Activated CD4-positive, alpha-beta T cell treated with anti-CD3 and anti-CD28 coated beads for 24 hours (primary cell): Measurements from ENCODE around the gene SETD7.

Experiments used
- DNase-seq, 2 donors: peaks; one replicate each; pipeline ENCODE4 v3.0.0-alpha.2; 2020; ENCODE audit warnings: low read depth in 2 of 2

The SETD7 gene

DNA sequence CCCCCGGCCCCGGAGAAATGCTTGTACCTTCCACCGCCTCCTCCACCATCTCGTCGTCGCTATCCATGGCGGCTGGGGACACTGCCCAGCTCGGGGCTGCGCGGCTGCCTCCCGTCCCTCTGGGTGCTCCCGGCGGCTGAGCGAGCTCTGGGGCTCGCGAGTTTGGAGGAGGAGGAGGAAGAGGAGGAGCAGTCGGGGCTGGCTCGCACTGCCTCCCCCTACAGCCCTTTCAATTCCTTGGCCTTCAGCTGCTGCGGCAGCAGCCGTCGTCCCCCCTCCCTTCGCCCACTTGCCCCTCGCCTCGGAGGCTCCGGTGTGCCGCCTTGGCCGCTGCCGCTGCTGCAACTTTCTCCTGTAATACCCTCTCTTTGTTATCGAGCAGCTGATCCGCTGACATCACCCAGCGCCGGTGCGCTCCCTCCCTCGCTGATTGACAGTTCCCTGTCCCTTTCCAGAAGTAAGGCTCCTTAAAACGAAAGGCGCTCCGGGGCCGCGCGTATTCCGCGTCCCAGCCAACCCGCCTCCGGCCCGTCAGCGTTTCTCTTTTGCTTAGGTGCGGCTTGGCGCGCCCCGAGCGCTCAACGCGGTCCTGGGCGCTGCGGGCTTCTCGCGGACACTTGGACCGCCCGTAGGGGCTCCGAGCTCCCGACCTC lies at the start of gene SETD7:
TSS of gene SETD7 (minus strand) at position 149 of the 653 bp plus-strand sequence. CDS start at position 67, 82 bp downstream.
- peak; percentile 39 to 44 for DNase-seq

DNA sequence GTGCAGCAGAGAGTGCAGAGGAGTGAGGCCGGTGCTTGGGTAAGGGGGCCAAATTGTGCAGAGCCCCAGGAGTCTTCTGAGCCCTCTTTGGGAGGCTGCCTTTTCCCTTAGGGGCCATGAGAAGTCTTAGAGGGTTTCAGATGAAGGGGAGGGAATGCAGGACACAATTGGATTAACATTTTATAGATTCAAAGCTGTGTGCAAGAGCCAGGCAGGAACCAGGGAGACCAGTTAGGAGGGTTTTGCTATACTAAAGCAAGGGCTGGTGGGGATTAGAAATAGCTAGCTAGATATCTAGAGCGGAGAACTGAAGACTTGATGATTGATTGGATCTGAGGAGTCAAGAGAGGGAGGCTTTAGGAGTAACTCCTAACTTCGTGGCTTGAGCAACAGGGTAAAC lies 49.5 kb upstream of the SETD7 start:
- DNase-seq: no peak

DNA sequence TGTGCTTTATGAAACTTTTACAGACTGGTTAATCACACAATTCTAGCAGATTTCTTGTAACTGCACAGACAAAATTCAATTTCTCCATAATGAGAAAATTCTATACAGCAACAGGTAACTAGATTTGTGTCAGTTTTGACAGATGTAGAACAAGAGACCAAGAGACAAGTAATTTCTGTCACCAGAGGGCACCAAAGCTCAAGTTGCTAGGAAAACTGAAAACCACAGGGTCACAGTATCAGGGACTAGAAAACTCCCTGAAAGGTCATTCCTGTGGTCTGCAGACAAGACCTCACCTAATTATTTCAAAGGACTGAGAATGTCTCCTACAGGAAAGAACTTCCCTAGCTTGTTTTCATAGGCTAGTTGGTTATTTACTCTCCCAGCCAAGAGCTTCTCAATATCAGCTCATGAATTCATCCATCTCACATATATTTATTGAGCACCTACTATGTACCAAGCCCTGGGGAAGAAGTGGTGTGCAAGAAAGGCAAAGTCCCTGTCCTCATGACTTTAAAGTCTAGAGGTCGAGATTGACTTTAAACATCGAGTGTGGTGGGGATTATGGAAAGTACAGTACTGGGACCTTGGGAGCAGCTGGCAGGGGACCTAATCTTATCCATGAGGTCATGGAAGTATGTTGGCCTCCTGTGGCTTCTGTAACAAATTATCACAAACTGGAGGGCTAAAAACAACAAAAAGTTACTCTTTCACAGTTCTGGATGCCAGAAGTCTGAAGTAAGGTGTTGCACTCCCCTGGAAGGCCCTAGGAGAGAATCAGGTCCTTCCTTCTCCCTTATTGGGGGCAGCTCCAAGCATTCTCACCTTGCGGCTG lies 47.8 kb upstream of the SETD7 start:
- DNase-seq: peak in 1 of 2 donors; percentile 16

DNA sequence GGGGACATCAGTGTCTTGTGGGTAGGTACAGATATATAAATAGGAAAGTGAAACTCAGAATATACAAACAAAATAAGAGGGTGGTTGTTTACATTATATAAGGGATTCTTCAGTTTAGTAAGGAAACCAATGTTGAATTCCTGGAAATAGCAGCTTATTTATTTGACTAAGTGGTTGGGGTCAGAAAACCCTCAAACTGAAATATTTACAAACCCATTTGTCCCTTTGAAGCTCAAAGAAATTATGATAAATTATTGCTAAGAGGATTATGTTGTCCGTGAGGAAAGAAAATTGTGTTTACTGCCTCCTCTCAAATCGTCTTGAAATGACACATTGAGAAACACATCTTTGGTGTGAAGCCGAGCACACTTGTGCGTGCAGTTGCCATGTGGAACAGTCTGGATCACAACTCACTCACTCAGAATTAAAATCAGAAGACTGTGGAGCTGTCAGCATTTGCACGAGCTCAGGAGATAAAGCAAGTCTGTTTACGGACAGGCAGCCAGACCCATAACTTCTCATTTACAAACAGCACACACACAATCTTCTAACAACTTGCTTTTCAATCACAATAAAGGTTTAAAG lies 46.8 kb upstream of the SETD7 start:
- DNase-seq: no peak

DNA sequence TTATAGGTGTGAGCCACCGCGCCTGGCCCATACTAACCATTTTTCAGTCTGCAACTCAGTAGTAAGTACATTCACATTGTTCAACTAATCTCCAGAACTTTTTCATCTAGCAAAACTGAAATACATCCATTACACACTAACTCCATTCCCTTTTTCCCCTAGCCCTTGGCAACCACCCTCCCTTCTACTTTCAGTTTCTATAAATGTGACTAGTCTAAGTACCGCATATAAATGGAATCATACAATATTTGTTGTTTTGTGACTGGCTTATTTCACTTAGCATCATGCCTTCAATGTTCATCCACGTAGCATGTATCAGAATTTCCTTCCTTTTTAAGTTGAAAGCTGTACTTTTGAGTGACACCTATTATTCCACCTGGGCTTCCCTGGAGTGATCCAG lies 44.6 kb upstream of the SETD7 start:
- no peak for DNase-seq

DNA sequence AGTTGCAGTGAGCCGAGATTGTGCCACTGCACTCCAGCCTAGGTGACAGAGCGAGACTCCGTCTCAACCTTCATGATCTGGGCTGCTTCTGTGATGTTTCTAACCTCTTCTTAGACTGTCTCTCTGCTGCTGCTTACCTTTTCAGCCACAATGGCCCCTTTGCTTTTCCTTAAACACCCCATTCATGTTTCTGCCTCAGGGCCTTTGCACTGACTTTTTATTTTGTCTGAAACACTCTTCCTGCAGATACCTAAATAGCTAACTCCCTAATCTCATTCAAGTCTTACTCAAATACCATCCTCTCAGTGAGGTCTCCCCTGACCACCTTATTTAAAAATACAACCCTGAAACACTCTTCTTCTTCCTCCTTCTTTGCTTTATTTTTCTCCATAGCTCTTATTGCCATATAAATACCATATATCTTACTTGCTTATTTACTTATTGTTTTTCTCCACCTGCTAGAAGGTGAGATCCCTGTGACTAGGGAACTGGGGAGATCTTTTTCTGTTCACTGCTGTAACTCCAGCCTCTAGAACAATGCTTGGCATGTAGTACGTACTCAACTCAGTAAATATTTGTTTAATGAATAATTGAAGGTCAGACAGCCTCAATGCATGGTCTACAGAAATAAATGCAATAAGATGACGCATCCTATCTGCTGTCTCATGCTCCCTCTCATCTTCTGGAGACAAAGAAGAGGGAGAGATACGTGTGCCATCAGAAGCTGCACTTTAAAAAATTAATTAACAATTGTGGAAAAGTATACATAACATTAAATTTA lies 43.8 kb upstream of the SETD7 start:
- DNase-seq: no peak

DNA sequence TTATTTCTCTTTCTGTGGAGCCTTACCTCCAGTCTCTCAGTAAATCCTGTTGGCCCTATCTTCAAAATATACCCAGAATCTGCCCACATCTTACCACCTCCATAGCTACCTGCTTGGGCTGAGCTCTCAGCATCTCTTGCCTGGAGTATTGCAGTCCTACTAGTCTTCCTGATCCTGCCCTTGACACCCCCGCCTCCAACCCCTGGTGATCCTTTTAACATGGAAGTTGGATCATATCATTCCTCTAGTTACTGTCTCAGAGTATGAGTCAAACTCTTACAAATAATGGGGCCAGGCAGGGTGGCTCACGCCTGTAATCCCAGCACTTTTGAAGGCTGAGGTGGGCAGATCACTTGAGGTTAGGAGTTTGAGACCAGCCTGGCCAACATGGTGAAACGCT lies 43.1 kb upstream of the SETD7 start:
- DNase-seq: no peak

DNA sequence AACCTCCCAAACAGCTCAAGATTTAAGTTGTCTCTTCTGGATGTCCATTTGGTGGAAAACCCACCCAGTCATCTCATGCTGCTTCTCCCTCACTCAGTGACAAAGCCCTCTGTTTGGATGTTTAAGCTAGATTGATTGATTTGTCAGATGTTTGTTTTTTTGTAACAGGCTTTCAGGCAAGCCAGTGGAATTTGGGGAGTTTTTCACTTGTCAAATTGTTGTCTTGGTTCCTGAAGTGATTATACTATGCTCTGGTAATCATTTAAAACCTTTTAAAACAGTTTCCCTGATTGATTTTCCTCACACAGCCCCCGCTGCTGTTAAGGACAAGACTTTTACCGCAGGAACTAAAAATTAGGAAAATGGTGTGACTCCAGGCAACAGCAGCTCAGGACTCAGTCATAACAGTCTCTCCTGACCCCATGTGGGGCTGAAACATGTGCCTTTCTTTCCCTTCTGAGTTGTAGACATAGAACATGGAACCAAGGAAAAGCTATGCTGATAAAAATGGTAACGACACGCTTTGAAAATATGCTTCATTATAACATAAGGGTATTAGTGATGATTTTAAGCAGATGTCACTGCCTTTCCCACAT lies 40.8 kb upstream of the SETD7 start:
- no peak for DNase-seq

DNA sequence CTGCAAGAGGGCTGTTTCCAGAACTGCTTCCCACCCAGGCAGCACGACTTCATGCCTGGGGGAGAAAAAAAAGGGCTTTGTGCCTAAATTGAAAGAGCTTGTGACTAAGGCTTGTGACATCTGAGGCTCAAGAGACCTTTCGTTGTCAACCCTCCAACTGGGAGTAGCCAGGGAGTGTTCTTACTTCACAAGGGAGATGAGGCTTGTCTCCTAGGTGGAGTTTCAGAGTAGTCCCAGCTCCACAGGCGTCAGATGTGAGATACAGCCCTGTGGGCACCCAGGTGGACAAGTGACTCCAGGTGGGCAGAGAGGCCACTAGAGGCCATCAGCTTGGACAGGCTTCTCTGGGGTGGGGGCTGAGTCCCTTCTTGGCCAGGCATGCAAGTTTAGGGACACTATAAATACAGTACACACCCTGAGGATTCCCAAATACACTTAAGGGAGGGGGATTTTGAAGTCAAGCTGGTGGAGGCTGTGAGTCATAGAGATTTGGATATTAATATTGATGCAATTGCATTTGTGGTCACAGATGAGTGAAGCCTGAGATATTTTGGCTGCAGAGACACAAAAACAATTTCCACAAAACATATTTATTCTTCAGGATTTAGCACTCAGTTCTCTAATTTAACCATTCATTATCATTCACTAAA lies 40.1 kb upstream of the SETD7 start:
- no peak for DNase-seq

DNA sequence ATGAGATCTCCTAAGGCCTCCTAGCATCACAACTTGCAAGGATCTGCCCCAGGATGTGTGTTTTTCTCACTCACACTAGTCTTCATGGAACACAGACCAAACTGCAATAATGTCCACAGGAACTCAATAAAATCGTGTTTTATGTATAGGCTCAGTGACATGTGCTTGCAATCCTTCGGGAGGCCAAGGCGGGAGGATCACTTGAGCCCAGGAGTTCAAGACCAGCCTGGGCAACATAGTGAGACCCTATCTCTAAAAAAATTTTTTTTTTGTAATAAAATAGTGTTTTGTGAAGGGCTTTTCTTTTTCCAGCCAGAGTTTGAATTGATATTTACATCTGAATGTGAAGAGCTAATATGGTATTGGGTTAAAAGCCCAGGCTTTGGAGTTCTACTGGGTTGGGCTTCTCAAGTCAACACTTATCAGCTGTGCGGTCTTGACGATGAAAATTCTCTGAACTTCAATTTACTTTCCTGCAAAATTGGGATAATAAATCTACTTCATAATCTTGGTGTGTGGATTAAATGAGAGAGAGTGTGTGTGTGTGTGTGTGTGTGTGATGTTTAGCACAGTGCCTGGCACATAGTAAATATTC lies 38.7 kb upstream of the SETD7 start:
- no peak for DNase-seq

DNA sequence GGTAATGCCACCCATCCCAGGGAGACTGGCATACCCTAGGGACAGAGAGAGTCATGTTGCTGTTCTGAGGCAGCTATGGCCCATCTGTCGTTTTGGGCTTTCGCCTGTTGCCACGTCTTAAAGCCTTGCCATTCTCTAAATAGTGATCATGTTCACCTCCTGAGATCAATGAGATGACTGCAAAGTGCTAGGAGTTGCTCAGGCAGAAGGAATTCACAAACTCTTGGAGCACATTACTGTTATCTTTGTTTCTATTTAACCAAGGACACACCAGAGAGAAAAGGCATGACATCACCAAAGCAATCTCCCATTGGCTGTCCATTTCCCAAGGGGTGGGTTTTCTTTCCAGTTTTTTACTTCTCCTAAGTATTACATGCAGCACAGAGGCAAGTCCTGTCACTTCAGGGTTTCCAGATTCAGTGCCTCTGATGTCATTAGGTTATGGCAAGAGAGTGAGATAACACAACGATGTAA lies 37.1 kb upstream of the SETD7 start:
- no peak for DNase-seq

DNA sequence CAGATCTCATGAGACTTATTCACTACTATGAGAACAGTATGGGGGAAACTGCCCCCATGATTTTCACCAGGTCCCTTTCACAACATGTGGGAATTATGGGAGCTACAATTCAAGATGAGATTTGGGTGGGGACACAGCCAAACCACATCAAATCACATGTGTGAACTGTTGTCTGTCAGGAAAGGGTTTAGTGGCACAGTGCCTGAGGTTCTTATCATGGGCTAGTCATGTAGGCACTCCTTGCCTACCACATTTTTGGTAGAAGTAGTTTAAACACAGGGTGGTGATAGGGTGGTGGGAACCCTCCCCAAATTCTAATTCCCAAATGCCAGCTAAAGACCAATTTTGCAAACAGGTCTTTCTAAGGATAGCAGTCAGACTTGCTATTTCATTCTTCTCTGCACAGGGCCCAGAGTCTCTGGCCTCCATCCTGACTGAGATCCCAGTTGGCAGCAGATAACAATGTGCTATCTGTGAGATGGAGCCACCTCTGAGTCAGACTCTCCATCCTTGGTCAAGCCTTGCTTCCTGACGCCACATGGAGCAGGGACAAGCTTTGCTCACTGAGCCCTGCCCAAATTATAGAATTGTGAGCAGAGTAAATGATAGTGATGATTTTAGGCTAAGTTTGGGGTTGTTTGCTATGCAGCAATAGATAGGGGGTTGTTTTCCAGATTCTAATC lies 33.5 kb upstream of the SETD7 start:
- no peak for DNase-seq

DNA sequence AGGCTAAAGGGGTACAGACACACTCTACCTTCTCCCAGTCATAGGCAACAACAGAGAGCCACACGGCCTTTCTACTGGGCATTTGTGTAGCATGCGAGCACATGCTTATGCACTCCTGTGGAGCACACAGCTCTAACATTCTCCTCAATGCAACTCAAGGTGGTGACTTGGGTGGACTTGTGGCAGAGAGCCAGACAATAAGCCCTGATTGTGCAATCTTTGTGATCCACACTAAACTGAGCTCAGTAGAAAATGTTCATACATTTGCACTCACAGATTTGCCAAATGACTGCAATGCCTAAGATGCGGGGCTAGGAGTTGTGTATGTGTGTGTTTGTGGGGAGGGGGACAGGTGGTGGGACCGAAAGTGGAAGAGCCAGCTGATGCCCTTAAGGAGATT lies 31.4 kb upstream of the SETD7 start:
- no peak for DNase-seq

DNA sequence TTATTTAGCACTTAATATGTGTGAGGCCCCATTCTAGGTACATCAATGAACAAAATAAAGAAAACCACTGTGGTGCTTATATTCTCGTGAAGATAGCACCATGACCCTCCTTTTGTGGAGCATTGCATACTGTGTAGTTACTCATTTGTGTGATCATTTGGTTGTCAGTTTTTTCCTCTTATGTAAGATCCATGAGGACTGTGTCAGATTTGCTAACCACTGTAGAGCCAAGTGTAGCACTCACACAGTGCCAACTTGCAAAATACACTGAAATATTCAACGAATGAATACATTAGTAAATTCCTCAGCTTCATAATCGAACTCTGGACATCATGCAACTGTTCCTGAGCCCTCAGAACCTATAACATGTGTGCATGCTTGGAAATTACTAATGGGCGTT lies 29.5 kb upstream of the SETD7 start:
- no peak for DNase-seq

DNA sequence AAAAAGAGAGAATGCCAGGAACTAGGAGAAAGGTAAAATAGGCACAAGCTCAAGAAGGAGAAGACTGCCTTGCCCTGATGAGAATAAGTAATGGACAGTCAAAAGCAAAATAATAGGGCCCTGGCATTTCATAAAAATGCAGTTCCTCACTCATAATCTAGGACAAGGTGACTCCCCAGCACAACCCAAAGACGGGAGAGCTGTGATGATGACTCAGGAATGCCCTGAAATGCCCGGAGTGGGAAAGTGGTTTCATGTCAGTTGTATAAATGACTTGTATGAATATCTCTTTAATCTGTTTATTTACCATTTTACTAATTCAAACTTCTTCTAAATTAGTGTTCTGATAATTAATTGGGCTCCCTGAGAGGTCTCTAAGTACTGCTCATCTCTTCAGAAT lies 28.8 kb upstream of the SETD7 start:
- DNase-seq: no peak

DNA sequence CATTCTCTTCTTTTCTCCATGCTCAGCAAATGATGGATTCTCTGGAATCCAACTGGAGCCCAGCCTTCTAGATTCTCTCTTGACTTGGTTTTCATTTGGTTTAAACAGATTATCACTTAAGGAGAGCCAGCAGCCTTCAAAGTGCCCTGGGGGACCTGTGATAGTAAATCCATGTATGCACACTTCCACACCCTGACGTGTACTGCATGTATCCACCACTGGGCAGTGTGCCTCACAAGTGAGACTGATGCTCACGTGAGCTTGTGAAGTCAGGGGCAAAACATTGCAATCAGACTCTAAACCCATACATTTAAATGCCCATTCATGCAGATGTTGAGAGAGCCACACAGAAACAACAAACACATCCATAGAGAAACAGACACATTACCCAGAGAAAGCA lies 28.0 kb upstream of the SETD7 start:
- DNase-seq: no peak

DNA sequence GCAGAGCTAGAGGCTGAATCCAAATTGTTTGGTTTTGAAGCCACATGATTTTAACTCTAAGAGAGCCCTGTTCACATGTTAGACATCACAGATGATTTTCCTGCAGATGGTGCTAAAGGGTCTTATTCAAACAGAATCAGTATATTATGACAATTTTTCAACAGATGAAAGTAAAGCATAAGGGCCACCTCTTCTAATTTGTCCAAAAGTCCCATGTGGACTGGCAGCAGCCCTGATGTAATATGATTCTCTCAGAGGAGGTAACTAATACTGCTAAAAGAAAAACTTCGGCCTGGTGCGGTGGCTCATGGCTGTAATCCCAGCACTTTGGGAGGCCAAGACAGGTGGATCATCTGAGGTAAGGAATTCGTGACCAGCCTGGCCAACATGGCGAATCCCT lies 26.0 kb upstream of the SETD7 start:
- DNase-seq: no peak

DNA sequence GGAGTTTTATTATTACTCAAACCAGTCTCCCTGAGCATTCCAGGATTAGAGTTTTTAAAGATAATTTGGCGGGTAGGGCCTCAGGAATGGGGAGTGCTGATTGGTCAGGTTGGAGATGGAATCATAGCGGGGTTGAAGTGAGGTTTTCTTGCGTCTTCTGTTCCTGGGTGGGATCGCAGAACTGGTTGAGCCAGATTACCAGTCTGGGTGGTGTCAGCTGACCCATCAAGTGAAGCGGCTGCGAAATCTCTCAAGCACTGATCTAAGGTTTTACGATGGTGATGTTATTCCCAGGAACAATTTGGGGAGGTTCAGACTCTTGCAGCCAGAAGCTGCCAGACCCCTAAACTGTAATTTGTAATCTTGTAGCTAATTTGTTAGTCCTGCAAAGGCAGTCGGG lies 25.1 kb upstream of the SETD7 start:
- no peak for DNase-seq

DNA sequence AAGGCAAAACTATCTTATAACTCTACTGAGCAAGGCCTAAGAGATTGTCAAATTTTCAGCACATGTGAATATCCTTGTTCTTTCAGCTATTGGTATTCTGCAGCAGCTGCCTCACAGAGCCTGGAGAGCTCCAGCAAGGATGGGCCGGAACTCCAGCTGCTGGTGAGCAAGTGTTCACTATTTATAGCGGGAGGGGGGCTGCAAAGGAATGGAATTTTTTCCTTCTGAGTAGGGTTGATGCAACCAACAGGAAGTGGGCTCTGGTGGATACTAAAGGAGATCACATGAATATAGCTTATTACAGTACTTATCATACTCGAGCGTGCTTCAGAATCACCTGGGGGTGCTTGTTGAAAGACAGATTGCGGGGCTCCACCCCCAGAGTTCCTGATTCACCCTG lies 20.2 kb upstream of the SETD7 start:
- no peak for DNase-seq

DNA sequence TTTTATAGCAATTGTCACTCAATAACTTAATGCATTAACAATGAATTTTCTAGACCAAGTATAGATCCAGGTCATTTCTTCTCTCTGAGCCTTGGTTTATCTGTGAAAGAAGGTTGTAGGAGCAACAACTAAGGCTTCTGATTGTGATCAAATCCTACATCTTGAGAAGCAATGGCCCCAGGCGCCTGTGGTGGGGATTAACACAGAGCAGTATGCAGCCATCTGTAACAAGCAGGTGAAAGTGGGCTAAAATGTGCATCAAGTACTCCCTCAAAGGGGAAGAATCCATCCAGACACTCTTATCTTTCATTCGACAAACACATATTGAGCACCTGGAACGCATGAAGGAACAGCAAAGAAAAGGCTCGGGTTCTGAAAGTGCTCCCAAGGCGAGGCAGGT lies 19.1 kb upstream of the SETD7 start:
- DNase-seq: no peak
